OCI-LY7 (cell line): ENCODE results near the gene RNF41. TPM values are rescaled to one million over a fixed set of nuclear protein-coding genes. Genes with fewer than 3 reads are reported as not detected.
A peak's percentile ranks its signal among the peaks of the same experiment; 100 is the strongest.

Experiments used
- BruUV-seq: library from RNA; stranded (reverse); fragments of 400-500 nt; replicated peaks from 2 replicates; lab custom pipeline; 2021; lab: Mats Ljungman, UMichigan
- CTCF ChIA-PET: fragments of 300-600 bp; sonication (Branson Sonifier 250); formaldehyde crosslinking; loops from one replicate; lab custom pipeline; 2022; ENCODE audit warnings: antibody characterized with exemption; ENCODE audit not compliant: unreplicated experiment; lab: Charles Lee
- POLR2A ChIA-PET: fragments of 300-600 bp; sonication (Branson Sonifier 250); formaldehyde crosslinking; loops from one replicate; lab custom pipeline; 2022; ENCODE audit warnings: antibody characterized with exemption; lab: Charles Lee
- DNase-seq: peaks from one replicate; pipeline ENCODE4 v3.0.0-alpha.2; 2015; ENCODE audit warnings: low spot score
- H2AFZ ChIP-seq: fragments of 200-600 bp; sonication (generic), shearing (Covaris generic); 2 replicates; pipeline ENCODE4 v1.6.1; 2014; ENCODE audit warnings: mild to moderate bottlenecking, antibody characterized with exemption, low read length, moderate library complexity
- H3K27ac ChIP-seq: fragments of 200-600 bp; sonication (generic); 2 replicates; pipeline ENCODE4 v1.5.1; 2014; ENCODE audit warnings: mixed run types, low read depth, mild to moderate bottlenecking, moderate library complexity, low read length, inconsistent platforms; ENCODE audit not compliant: poor library complexity, severe bottlenecking
- H3K36me3 ChIP-seq: fragments of 200-600 bp; sonication (generic); 2 replicates; pipeline ENCODE4 v1.6.1; 2014; ENCODE audit warnings: mild to moderate bottlenecking, antibody characterized with exemption, low read length, moderate library complexity, mixed read lengths; ENCODE audit not compliant: insufficient read depth
- H3K4me1 ChIP-seq: fragments of 200-600 bp; sonication (generic); 2 replicates; pipeline ENCODE4 v1.5.1; 2014; ENCODE audit warnings: mild to moderate bottlenecking, low read length; ENCODE audit not compliant: insufficient read depth, poor library complexity, severe bottlenecking
- H3K4me2 ChIP-seq: fragments of 200-600 bp; sonication (generic); 2 replicates; pipeline ENCODE4 v1.6.1; 2014; ENCODE audit warnings: mild to moderate bottlenecking, low read length
- H3K4me3 ChIP-seq: fragments of 200-600 bp; sonication (generic); 2 replicates; pipeline ENCODE4 v1.5.1; 2014; ENCODE audit warnings: mild to moderate bottlenecking, low read depth, low read length; ENCODE audit not compliant: poor library complexity, severe bottlenecking
- H3K79me2 ChIP-seq: fragments of 200-600 bp; sonication (generic); 2 replicates; pipeline ENCODE4 v1.6.1; 2016; ENCODE audit warnings: low read depth, mild to moderate bottlenecking, low read length, moderate library complexity, mixed read lengths; ENCODE audit not compliant: insufficient read depth
- H3K9me2 ChIP-seq: fragments of 200-600 bp; sonication (generic); 2 replicates; pipeline ENCODE4 v1.6.1; 2016; ENCODE audit warnings: mild to moderate bottlenecking, low read length, mixed read lengths; ENCODE audit not compliant: insufficient read depth
- H3K9me3 ChIP-seq: fragments of 200-600 bp; sonication (generic); 2 replicates; pipeline ENCODE4 v1.6.1; 2014; ENCODE audit warnings: mild to moderate bottlenecking, mixed run types, low read length, mixed read lengths
- H4K20me1 ChIP-seq: fragments of 200-600 bp; sonication (generic); 2 replicates; pipeline ENCODE4 v1.6.1; 2014; ENCODE audit warnings: mild to moderate bottlenecking, antibody characterized with exemption, low read length, moderate library complexity, mixed read lengths; ENCODE audit not compliant: insufficient read depth
- EZH2phosphoT487 ChIP-seq: fragments of 200-600 bp; sonication (generic); IDR thresholded peaks from 2 replicates; pipeline ENCODE4 v1.6.1; 2018; ENCODE audit warnings: low read depth, borderline replicate concordance, mild to moderate bottlenecking, mixed run types, antibody characterized with exemption, low read length, moderate library complexity, mixed read lengths
- intact Hi-C: fragments of 100-400 bp; cut with micrococcal nuclease; formaldehyde crosslinking; loops from one replicate; pipeline ENCODE4 v1.10.0; 2022; ENCODE audit not compliant: unreplicated experiment
- total RNA-seq, 2 experiments: library from RNA; depleted of rRNA in 1 of 2; stranded (reverse); fragments of >200 nt in 1 of 2; shearing (Covaris generic) in 1 of 2; gene quantifications; 2 replicates each; pipeline ENCODE4 v1.2.3, GENCODE V29; 2014 to 2022
- TF ChIP-seq, protein P1 (sequence below): fragments of 200-600 bp; sonication (generic); conservative IDR thresholded peaks from 2 replicates; pipeline ENCODE4 v1.5.1; 2014; ENCODE audit warnings: mild to moderate bottlenecking, antibody characterized with exemption, low read length, moderate library complexity, mixed read lengths

RNF41 gene
- total RNA-seq, 2 experiments from 2014 or later = 43.7 to 76.1 TPM

DNA sequence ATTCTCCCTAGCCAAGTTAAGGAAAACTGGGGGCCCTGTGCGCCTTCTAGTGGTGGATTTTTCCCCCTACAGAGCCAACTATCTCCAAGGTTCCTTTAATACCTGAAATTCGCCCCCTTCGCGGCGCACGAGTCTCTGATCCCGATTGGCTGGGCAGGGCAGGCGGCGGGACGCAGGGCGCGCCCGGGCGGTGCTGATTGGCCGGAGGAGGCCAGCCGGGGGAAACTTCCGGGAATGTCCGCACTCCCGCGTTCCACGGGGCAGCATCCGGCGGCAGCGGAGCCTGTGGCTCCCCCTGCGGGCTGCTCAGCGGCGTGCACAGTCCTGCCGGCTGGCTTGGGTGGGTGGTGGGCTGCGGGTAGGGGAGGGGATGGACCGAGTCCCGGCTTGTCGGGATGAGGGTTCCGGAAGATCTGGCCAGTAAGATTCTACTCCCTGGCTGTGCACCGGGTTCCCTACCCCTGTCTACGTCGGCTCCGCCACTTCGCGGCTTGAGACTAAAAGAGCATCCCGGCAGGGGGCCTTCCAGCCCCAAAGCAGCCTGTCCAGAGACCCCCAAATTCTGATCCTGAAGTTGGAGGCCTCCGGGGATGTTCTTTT, 2.5 kb upstream of the RNF41 start, which contains the start of gene NABP2:
TSS of gene NABP2 (plus strand) at position 241 of the 600 bp plus-strand sequence. CDS start 515 bp downstream, outside the sequence.
- no peaks in the 10 kb centered on the region for H4K20me1 ChIP-seq
- H3K4me1 ChIP-seq = peaks cover 40% of the 10 kb centered on the region
- ChIA-PET CTCF (no interaction called here), POLR2A (interaction anchor here (3.9 to 4.2 kb wide), 2 partner anchors 17 to 35 kb away, joined by 18 to 85 read pairs; partner anchors contain the start of gene SMARCC2)
- peak within 1 kb of the TSS; percentile 41 for H3K27ac ChIP-seq
- peak; percentile 98 for DNase-seq
- TF ChIP-seq EZH2phosphoT487 = no peak
- TF ChIP-seq, protein P1, sequence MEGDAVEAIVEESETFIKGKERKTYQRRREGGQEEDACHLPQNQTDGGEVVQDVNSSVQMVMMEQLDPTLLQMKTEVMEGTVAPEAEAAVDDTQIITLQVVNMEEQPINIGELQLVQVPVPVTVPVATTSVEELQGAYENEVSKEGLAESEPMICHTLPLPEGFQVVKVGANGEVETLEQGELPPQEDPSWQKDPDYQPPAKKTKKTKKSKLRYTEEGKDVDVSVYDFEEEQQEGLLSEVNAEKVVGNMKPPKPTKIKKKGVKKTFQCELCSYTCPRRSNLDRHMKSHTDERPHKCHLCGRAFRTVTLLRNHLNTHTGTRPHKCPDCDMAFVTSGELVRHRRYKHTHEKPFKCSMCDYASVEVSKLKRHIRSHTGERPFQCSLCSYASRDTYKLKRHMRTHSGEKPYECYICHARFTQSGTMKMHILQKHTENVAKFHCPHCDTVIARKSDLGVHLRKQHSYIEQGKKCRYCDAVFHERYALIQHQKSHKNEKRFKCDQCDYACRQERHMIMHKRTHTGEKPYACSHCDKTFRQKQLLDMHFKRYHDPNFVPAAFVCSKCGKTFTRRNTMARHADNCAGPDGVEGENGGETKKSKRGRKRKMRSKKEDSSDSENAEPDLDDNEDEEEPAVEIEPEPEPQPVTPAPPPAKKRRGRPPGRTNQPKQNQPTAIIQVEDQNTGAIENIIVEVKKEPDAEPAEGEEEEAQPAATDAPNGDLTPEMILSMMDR = peak; percentile 96
- no peaks in the 10 kb centered on the region for H3K9me2 ChIP-seq
- H3K36me3 ChIP-seq = no peaks in the 10 kb centered on the region; the same call in 1 of the 2 replicates
- peak within 1 kb of the TSS; percentile 97 for H2AFZ ChIP-seq
- H3K9me3 ChIP-seq = no peaks in the 10 kb centered on the region
- BruUV-seq = TSS peak; percentile 83
- intact Hi-C loops = loop anchor here (1.0 kb wide), 4 partner anchors 16 to 105 kb away; no protein-coding TSS in a partner anchor
- H3K4me3 ChIP-seq = peak within 1 kb of the TSS; percentile 83
- peaks cover 23% of the 10 kb centered on the region; the same call in 1 of the 2 replicates for H3K79me2 ChIP-seq
- H3K4me2 ChIP-seq = peak within 1 kb of the TSS; percentile 100

- peaks cover 40% of the 10 kb centered on the region for H3K4me1 ChIP-seq
- CTCF ChIA-PET = no interaction called here
- peak overlapping the region; percentile 100 for H3K4me2 ChIP-seq
- H3K36me3 ChIP-seq = no peaks in the 10 kb centered on the region; the same call in 1 of the 2 replicates
- TF ChIP-seq, protein P1 = no peak
- peak overlapping the region; percentile 83 for H3K4me3 ChIP-seq
- peaks cover 23% of the 10 kb centered on the region; the same call in 1 of the 2 replicates for H3K79me2 ChIP-seq
- no peaks in the 10 kb centered on the region for H3K9me2 ChIP-seq
- no peaks in the 10 kb centered on the region for H3K9me3 ChIP-seq
- POLR2A ChIA-PET = interaction anchor here (2.2 to 4.2 kb wide), 4 partner anchors 10 to 106 kb away, joined by 9 to 85 read pairs (median 16); partner anchors contain the start of genes SMARCC2 and ZC3H10
- BruUV-seq = no TSS peak
- no peak for DNase-seq
- intact Hi-C loops = loop anchor here (1.0 kb wide), 4 partner anchors 15 to 104 kb away; no protein-coding TSS in a partner anchor
- H4K20me1 ChIP-seq = no peaks in the 10 kb centered on the region
- H2AFZ ChIP-seq = peak overlapping the region; percentile 97
- H3K27ac ChIP-seq = peak overlapping the region; percentile 41
These were observed 1.9 kb upstream of the RNF41 start for GRCh38 chr12:56223571-56224101.
